Nephron (organoid): ENCODE data around the gene USF1.

ENCODE experiments used
- H3K27ac Mint-ChIP-seq, 3 experiments: 2 replicates each; pipeline ENCODE4 v1.8.0; 2020; ENCODE audit warnings: mixed read lengths in 3 of 3, mild to moderate bottlenecking in 2 of 3, moderate library complexity in 1 of 3
- H3K27me3 Mint-ChIP-seq: 2 replicates; pipeline ENCODE4 v1.8.0; 2021; ENCODE audit warnings: low read depth, mild to moderate bottlenecking, moderate library complexity, mixed read lengths
- H3K36me3 Mint-ChIP-seq: 2 replicates; pipeline ENCODE4 v1.8.0; 2020; ENCODE audit warnings: low read depth, mixed read lengths
- H3K4me1 Mint-ChIP-seq: 2 replicates; pipeline ENCODE4 v1.8.0; 2020; ENCODE audit warnings: mixed read lengths
- H3K4me3 Mint-ChIP-seq, 3 experiments: 2 replicates each; pipeline ENCODE4 v1.8.0; 2020; ENCODE audit warnings: mild to moderate bottlenecking in 3 of 3, mixed read lengths in 3 of 3, moderate library complexity in 2 of 3
- H3K9me3 Mint-ChIP-seq: 2 replicates; pipeline ENCODE4 v1.8.0; 2020; ENCODE audit warnings: mixed read lengths
- TF ChIP-seq, protein P1 (sequence below), 3 experiments: fragments of 200-600 bp; sonication (generic); IDR thresholded peaks; one replicate each; pipeline ENCODE4 v1.5.0; 2021; ENCODE audit warnings: antibody characterized with exemption in 3 of 3; ENCODE audit not compliant: unreplicated experiment in 3 of 3

Gene USF1

DNA sequence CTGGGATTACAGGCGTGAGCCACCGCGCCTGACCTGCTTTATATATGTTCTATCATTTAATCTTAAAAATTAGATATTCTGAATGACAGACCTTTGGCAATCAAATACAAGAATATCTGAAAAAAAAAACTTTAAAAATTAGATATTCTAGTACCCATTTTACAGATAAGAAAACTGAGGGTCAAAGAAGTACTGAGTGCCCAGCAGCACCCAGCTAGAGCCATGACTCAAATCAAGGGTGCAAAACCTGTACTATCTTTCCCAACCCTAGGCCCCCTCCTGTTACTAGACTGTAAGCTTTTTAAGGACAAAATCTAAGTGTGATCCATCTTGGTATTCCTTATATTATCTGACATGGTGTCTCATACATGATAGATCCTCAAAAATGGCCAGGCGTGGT lies 15.6 kb upstream of the USF1 start:
- Mint-ChIP-seq H3K27me3 (peaks cover 40% of the 10 kb centered on the region), H3K27ac (no peak overlapping the region), H3K4me1 (no peaks in the 10 kb centered on the region), H3K36me3 (no peaks in the 10 kb centered on the region), H3K4me3 (no peak overlapping the region), H3K9me3 (no peaks in the 10 kb centered on the region)
- TF ChIP-seq, protein P1, sequence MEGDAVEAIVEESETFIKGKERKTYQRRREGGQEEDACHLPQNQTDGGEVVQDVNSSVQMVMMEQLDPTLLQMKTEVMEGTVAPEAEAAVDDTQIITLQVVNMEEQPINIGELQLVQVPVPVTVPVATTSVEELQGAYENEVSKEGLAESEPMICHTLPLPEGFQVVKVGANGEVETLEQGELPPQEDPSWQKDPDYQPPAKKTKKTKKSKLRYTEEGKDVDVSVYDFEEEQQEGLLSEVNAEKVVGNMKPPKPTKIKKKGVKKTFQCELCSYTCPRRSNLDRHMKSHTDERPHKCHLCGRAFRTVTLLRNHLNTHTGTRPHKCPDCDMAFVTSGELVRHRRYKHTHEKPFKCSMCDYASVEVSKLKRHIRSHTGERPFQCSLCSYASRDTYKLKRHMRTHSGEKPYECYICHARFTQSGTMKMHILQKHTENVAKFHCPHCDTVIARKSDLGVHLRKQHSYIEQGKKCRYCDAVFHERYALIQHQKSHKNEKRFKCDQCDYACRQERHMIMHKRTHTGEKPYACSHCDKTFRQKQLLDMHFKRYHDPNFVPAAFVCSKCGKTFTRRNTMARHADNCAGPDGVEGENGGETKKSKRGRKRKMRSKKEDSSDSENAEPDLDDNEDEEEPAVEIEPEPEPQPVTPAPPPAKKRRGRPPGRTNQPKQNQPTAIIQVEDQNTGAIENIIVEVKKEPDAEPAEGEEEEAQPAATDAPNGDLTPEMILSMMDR (IDR thresholded peaks at IDR 0.05; ENCODE audit: unreplicated experiment in 3 of 3) = no peak

DNA sequence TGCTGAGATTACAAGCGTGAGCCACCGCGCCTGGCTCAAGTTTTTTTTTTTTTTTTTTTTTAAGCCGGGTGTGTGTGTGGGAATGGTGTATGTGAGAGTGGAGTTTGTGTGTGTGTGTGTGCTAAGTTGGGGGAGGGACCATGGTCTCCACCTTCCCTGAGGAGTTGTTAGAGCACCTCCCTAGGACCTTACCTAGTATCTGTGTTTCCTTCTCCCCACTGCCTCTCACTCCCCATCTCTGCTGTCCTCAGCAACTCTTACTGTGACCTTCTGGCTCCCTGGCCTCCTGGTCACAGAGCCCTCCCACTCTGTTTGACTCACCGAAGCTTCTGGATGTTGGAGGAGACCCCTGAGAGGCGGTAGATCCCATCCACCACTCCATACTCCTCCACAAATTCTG lies 13.5 kb upstream of the USF1 start:
- H3K9me3 Mint-ChIP-seq = no peaks in the 10 kb centered on the region
- no peak overlapping the region for H3K4me3 Mint-ChIP-seq
- no peaks in the 10 kb centered on the region for H3K4me1 Mint-ChIP-seq
- H3K27me3 Mint-ChIP-seq = peaks cover 36% of the 10 kb centered on the region
- H3K36me3 Mint-ChIP-seq = no peaks in the 10 kb centered on the region
- H3K27ac Mint-ChIP-seq = no peak overlapping the region
- TF ChIP-seq, protein P1 (IDR thresholded peaks at IDR 0.05; ENCODE audit: unreplicated experiment in 3 of 3) = no peak

DNA sequence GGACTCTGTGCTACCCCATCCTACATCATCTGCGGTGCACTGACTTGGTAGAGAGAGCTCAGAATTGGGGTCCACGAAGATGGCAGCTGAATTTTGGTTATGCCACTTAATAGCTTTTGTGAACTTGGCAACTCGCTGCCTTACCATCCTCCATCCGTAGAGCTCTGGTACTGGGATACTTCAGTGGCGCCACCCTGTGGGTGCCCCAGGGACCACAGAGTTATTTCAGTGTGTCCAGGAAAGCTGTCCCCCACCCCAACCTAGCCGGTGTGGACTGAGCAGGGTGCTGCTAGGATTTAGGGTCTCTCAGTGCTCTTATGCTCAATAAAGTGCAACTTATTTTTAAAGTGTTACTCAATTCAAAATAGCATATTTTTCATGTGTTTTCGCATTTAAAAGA lies 9.0 kb upstream of the USF1 start:
- Mint-ChIP-seq H3K27me3 (peaks cover 16% of the 10 kb centered on the region), H3K4me3 (no peak overlapping the region), H3K9me3 (no peaks in the 10 kb centered on the region), H3K27ac (no peak overlapping the region), H3K36me3 (no peaks in the 10 kb centered on the region), H3K4me1 (no peaks in the 10 kb centered on the region)
- TF ChIP-seq, protein P1 (IDR thresholded peaks at IDR 0.05; ENCODE audit: unreplicated experiment in 3 of 3) = no peak

DNA sequence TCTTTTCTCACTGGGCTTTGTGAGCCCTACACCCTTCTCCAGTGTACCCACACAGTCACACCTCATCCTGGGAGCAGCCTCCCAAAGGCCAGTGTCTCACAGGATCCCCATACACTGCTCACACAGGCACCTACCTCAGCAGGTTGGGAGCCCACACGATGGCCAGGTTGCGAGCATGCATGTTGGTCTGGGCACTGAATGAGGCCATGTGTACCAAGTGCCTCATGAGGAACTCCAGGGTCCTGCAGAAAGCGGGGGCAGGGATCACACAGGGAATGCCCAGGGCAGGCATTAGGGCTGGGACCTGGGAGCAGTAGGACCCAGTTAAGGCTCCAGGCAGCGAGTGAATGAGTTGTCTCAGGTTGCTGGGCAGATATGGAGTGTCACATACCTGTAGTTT lies 8.5 kb upstream of the USF1 start:
- Mint-ChIP-seq H3K9me3 (no peaks in the 10 kb centered on the region), H3K36me3 (no peaks in the 10 kb centered on the region), H3K4me3 (no peak overlapping the region), H3K27ac (no peak overlapping the region), H3K27me3 (peaks cover 16% of the 10 kb centered on the region), H3K4me1 (no peaks in the 10 kb centered on the region)
- TF ChIP-seq, protein P1 (IDR thresholded peaks at IDR 0.05; ENCODE audit: unreplicated experiment in 3 of 3) = no peak

DNA sequence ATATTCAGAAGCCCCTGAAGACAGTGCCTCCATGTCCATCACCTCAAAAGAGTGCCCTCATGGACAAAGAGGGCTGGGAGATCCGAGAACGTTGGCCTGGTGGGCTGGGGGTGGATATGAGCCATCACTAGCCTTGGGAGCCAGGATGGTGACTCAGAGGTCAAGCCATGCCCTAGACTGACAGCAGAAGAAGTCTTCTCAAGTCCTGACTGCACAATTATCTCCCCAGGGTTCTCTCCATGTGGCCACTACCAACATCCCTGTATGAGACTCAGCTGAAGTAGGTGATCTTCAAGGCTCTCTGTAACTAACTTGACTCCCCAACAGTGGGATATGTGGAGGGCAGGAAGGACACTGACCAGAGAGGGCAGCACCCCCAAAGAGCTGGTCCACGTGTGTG lies 7.1 kb upstream of the USF1 start:
- Mint-ChIP-seq H3K36me3 (peaks cover 9% of the 10 kb centered on the region), H3K27me3 (peaks cover 23% of the 10 kb centered on the region), H3K27ac (no peak overlapping the region), H3K4me1 (no peaks in the 10 kb centered on the region), H3K4me3 (no peak overlapping the region), H3K9me3 (peaks cover 11% of the 10 kb centered on the region)
- TF ChIP-seq, protein P1 (IDR thresholded peaks at IDR 0.05; ENCODE audit: unreplicated experiment in 3 of 3) = no peak

DNA sequence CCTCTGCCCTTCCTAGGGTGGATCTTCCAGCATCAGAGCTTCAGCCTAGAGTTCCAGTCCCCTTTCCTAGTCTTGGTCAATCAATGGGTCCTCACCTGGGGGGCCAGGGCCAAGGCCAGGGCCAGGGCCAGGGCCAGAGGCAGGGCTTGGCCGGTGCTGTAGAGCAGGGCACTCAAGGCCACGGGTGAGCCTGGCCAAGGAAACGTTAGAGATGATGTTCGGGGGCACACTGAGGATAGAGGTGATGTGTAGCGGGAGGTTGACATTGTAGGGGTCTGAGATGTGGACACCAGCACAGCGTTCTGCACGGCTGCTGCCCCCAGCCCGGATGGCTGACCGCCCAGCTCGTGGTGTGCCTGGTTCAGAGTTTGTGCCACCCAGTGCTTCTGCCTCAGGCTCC lies 5.4 kb upstream of the USF1 start:
- peaks cover 23% of the 10 kb centered on the region for H3K9me3 Mint-ChIP-seq
- H3K27ac Mint-ChIP-seq = no peak overlapping the region
- no peak overlapping the region for H3K4me3 Mint-ChIP-seq
- TF ChIP-seq, protein P1 (IDR thresholded peaks at IDR 0.05; ENCODE audit: unreplicated experiment in 3 of 3) = no peak
- H3K27me3 Mint-ChIP-seq = peaks cover 23% of the 10 kb centered on the region
- peaks cover 14% of the 10 kb centered on the region for H3K36me3 Mint-ChIP-seq
- no peaks in the 10 kb centered on the region for H3K4me1 Mint-ChIP-seq
